ENCODE measurements around the gene ELP1. TPM values are rescaled to one million over a fixed set of nuclear protein-coding genes. Genes with fewer than 3 reads are reported as not detected.
"Not testable (repeated sequence)": the region's sequence is repeated elsewhere in the genome, so short reads cannot be mapped to it uniquely, and the experiment has no call there.

Gene ELP1
- total RNA-seq, 1 donor from 2014 or later = 23.2 TPM

DNA sequence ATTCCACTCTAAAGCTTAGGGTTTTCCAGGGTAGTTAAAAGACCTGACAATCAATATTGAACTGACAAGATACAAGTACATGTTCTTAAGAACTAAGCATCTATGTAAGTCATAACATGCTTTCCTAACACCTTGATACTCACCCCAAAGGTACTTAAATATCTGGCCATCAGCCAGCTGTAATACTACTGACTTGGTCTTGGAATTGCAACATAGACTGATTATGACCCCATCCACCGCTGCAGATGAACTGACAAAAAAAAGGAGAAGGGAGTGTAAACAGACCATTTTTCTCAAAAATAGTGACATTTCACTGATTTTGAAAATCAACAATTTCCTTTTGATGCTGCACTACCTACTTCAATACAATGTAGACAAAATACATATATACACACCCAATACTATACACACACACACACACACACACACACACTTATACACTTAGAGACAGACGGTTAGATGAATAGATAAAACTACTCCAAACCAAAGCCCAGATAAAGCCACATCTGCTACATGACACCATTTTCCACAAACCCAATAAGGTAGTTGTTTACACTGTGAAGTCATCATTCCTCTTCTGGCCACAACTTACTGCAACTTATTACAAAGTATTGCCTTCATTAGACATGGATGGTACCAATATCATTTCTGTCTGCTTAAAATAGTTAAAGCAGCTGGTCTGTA lies 30.4 kb downstream of the ELP1 start:
- H3K4me1 Mint-ChIP-seq (ENCODE audit: unreplicated experiment) = no peaks in the 10 kb centered on the region
- peaks cover 41% of the 10 kb centered on the region for H3K36me3 Mint-ChIP-seq (ENCODE audit: low read depth, unreplicated experiment)
- TF ChIP-seq, protein P1, sequence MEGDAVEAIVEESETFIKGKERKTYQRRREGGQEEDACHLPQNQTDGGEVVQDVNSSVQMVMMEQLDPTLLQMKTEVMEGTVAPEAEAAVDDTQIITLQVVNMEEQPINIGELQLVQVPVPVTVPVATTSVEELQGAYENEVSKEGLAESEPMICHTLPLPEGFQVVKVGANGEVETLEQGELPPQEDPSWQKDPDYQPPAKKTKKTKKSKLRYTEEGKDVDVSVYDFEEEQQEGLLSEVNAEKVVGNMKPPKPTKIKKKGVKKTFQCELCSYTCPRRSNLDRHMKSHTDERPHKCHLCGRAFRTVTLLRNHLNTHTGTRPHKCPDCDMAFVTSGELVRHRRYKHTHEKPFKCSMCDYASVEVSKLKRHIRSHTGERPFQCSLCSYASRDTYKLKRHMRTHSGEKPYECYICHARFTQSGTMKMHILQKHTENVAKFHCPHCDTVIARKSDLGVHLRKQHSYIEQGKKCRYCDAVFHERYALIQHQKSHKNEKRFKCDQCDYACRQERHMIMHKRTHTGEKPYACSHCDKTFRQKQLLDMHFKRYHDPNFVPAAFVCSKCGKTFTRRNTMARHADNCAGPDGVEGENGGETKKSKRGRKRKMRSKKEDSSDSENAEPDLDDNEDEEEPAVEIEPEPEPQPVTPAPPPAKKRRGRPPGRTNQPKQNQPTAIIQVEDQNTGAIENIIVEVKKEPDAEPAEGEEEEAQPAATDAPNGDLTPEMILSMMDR (IDR thresholded peaks at IDR 0.05; ENCODE audit: unreplicated experiment) = no peak
- H3K27ac Mint-ChIP-seq (ENCODE audit: unreplicated experiment) = no peak overlapping the region
- no peaks in the 10 kb centered on the region for H3K9me3 Mint-ChIP-seq (ENCODE audit: unreplicated experiment)
- no peak for DNase-seq (ENCODE audit: low spot score)
- H3K27me3 Mint-ChIP-seq (ENCODE audit: unreplicated experiment) = peaks cover 4% of the 10 kb centered on the region
- H3K4me3 Mint-ChIP-seq (ENCODE audit: unreplicated experiment) = no peak overlapping the region

DNA sequence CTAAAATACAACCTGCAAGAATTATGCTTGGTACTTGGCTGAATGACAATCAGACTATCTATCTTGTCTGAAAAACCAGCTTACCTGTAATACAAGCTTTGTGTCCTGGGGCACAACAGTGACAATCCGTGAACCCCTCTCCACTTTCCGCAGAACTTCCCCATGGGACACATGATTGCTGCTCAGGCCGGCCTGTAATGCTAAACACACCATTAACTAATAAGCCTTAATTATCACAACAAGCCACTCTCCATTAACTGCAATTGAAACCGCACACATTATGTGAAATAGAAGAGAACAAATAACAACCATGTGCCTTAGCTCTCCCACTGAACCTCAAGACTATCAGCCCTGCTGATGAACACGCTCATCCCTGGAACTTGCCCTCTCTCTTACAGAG lies 33.7 kb downstream of the ELP1 start:
- DNase-seq (ENCODE audit: low spot score) = no peak
- H3K36me3 Mint-ChIP-seq (ENCODE audit: low read depth, unreplicated experiment) = peaks cover 41% of the 10 kb centered on the region
- no peak overlapping the region for H3K4me3 Mint-ChIP-seq (ENCODE audit: unreplicated experiment)
- H3K27me3 Mint-ChIP-seq (ENCODE audit: unreplicated experiment) = peaks cover 2% of the 10 kb centered on the region
- no peak overlapping the region for H3K27ac Mint-ChIP-seq (ENCODE audit: unreplicated experiment)
- no peaks in the 10 kb centered on the region for H3K9me3 Mint-ChIP-seq (ENCODE audit: unreplicated experiment)
- peaks cover 5% of the 10 kb centered on the region for H3K4me1 Mint-ChIP-seq (ENCODE audit: unreplicated experiment)
- TF ChIP-seq, protein P1 (IDR thresholded peaks at IDR 0.05; ENCODE audit: unreplicated experiment) = no peak

DNA sequence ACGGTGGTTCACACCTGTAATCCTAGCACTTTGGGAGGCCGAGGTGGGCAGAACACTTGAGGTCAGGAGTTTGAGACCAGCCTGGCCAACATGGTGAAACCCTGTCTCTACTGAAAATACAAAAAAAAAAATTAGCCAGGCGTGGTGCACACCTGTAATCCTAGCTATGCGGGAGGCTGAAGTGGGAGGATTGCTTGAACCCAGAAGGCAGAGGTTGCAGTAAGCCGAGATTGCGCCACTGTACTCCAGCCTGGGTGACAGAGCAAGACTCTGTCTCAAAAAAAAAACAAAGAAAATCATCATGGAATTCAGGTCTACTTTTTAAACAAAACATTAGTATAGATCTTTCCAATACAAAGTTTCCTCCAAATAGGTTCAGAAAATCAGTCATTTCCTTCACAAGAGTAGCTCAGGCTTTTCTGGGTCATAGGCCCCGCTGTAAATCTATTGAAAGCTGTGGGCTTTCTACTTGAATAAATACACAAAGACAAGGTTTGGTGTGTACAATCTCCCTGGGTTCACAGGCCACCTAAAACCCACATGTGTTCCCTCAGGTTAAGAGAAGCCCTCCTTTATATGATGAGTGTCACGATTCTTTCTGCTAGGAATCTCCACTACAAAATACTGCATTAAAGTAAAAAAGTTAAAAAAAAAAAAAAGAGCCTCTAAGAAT lies 34.8 kb downstream of the ELP1 start:
- H3K4me1 Mint-ChIP-seq (ENCODE audit: unreplicated experiment) = peaks cover 11% of the 10 kb centered on the region
- H3K36me3 Mint-ChIP-seq (ENCODE audit: low read depth, unreplicated experiment) = peaks cover 46% of the 10 kb centered on the region
- DNase-seq (ENCODE audit: low spot score); H3K9me3 Mint-ChIP-seq (ENCODE audit: unreplicated experiment); H3K27me3 Mint-ChIP-seq (ENCODE audit: unreplicated experiment); H3K4me3 Mint-ChIP-seq (ENCODE audit: unreplicated experiment); H3K27ac Mint-ChIP-seq (ENCODE audit: unreplicated experiment): not testable (repeated sequence)

DNA sequence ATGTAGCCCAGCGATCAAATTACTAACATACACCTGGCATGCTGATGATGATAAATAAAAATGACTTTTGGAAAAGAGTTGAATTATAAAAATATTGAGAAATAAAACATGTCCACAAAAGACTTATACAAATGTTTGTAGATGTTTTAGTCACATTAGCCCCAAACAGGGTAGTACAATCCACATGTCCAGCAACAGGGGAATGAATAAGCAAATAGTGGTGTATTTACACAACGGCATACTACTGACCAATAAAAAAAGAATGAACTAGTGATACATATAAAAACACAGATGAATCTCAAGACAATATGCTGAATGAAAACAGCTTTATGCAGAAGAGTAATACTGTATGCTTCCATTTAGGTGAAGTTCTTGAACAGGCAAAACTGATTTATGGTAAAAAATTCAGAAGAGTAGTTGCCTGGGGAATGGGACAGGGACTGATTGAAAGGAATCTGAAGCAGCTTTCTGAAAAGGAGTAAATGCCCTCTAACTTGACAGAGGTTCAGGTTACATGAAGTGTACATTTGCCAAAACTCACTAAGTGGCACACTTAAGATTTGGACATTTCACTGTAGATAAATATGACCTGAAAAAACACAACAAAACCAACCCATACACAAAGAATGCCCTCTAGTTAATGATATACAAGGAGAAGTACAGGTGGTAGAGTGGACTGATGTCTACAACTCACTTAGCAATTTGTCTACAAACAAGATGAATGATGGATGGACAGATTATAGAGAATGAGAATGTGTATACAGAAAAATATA lies 36.4 kb downstream of the ELP1 start:
- Mint-ChIP-seq H3K9me3 (ENCODE audit: unreplicated experiment) (no peaks in the 10 kb centered on the region), H3K27me3 (ENCODE audit: unreplicated experiment) (peaks cover 2% of the 10 kb centered on the region), H3K36me3 (ENCODE audit: low read depth, unreplicated experiment) (peaks cover 36% of the 10 kb centered on the region), H3K4me1 (ENCODE audit: unreplicated experiment) (peaks cover 11% of the 10 kb centered on the region), H3K4me3 (ENCODE audit: unreplicated experiment) (no peak overlapping the region), H3K27ac (ENCODE audit: unreplicated experiment) (no peak overlapping the region)
- DNase-seq (ENCODE audit: low spot score) = no peak
- TF ChIP-seq, protein P1 (IDR thresholded peaks at IDR 0.05; ENCODE audit: unreplicated experiment) = no peak

DNA sequence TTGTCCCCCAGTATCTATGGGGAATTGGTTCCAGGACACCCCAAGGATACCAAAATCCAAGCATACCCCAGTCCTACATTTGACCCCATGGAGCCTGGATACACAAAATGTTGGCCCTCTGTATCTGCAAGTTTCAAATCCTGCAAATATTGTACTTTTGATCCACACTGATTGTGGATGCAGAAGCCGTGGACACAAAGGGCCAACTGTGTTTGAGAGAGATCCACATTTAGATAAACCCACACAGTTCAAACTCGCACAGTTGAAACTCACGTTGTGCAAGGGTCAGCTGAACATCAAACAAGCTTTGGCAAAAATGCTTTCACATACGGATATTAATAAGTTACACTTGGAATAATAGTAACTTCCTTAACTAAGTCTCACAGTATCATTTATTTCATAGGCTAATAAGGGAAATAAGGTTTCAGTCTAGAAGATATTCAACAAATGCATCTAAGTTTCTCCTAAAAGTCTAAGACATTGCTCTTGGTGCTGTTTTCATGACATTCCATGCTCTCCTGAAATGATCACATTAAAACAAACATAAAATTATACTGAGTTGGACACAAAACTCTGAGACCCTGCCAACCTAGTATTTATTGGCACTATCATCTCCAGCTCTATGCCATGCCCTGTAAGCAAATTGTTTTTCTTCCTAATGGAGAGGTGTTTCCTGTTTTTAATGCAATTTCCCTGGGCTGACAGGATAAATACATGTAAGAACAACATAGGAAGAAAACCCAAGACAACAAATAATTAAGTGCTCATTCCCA lies 39.5 kb downstream of the ELP1 start:
- H3K36me3 Mint-ChIP-seq (ENCODE audit: low read depth, unreplicated experiment) = peaks cover 37% of the 10 kb centered on the region

More for the DNA sequence above, 39.5 kb downstream of the ELP1 start:
- H3K27ac Mint-ChIP-seq (ENCODE audit: unreplicated experiment) = no peak overlapping the region
- H3K4me1 Mint-ChIP-seq (ENCODE audit: unreplicated experiment) = peaks cover 11% of the 10 kb centered on the region
- no peaks in the 10 kb centered on the region for H3K9me3 Mint-ChIP-seq (ENCODE audit: unreplicated experiment)
- H3K4me3 Mint-ChIP-seq (ENCODE audit: unreplicated experiment) = no peak overlapping the region
- no peak for DNase-seq (ENCODE audit: low spot score)
- no peaks in the 10 kb centered on the region for H3K27me3 Mint-ChIP-seq (ENCODE audit: unreplicated experiment)
- TF ChIP-seq, protein P1 (IDR thresholded peaks at IDR 0.05; ENCODE audit: unreplicated experiment) = no peak
